Mesothelial cell of epicardium (in vitro differentiated cells): ENCODE data around the gene CACNA2D3. TPM values are rescaled to one million over a fixed set of nuclear protein-coding genes. Genes with fewer than 3 reads are reported as not detected.

Source experiments
- DNase-seq, 2 experiments: peaks; one replicate each; pipeline ENCODE4 v3.0.0; 2021; ENCODE audit warnings: low spot score in 2 of 2; ENCODE audit not compliant: unreplicated experiment in 2 of 2
- H3K27ac Mint-ChIP-seq: 2 replicates; pipeline ENCODE4 v1.8.0; 2021; ENCODE audit warnings: mixed read lengths
- H3K27me3 Mint-ChIP-seq: 2 replicates; pipeline ENCODE4 v1.8.0; 2021; ENCODE audit warnings: low read depth, mixed read lengths
- H3K36me3 Mint-ChIP-seq: 2 replicates; pipeline ENCODE4 v1.8.0; 2021; ENCODE audit warnings: mixed read lengths
- H3K4me1 Mint-ChIP-seq: 2 replicates; pipeline ENCODE4 v1.8.0; 2021; ENCODE audit warnings: mixed read lengths
- H3K4me3 Mint-ChIP-seq: 2 replicates; pipeline ENCODE4 v1.8.0; 2021; ENCODE audit warnings: mild to moderate bottlenecking, moderate library complexity, mixed read lengths
- H3K9me3 Mint-ChIP-seq: 2 replicates; pipeline ENCODE4 v1.8.0; 2021; ENCODE audit warnings: mixed read lengths
- total RNA-seq: library from RNA; stranded (reverse); gene quantifications from 3 replicates; pipeline ENCODE4 v1.2.1, GENCODE V29; 2021
- TF ChIP-seq, protein P1 (sequence below): fragments of 200-600 bp; sonication (generic); IDR thresholded peaks from one replicate; pipeline ENCODE4 v1.5.0; 2021; ENCODE audit warnings: antibody characterized with exemption; ENCODE audit not compliant: unreplicated experiment

The CACNA2D3 gene
- total RNA-seq, 1 donor from 2014 or later = 2.3 TPM

DNA sequence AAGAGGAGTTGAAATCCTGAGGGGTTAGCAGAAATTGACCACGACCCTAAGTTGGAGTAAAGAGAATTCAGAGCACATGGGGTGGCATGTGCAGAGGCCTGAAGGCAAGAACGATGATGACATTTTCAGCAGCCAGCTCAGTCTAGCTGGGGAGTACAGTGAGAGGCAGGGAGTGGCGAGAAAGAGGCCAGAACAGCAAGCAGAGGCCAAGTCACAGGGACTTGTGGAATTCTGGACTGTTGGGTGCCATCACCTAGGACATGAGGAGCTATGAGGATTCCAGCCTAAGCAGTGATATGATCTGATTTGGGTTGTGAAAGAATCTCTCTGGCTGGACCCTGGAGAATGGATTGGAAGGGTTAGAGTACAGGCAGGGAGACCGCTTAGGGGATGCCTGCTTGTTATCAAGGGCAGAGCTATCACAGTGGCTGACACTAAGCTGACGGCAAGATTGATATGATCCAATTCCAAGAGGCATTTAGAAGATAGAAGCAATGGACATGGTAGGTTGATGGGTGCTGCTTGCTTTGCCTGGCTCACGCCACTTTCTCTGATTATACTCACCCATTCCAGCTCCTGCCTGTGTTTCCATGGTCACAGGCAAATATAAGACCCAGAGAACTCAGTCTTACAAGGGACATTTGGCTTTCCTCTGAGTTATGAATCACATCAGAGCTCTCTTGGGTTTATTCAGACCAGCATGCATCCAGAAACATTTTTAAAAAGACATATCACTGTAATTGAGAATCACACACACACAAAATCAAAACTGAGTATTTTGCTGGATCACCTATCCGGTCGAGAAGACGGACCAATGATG, 739.1 kb downstream of the CACNA2D3 start:
- H3K4me3 Mint-ChIP-seq = no peak overlapping the region
- peaks cover 1% of the 10 kb centered on the region for H3K27me3 Mint-ChIP-seq
- no peak overlapping the region for H3K27ac Mint-ChIP-seq
- TF ChIP-seq, protein P1, sequence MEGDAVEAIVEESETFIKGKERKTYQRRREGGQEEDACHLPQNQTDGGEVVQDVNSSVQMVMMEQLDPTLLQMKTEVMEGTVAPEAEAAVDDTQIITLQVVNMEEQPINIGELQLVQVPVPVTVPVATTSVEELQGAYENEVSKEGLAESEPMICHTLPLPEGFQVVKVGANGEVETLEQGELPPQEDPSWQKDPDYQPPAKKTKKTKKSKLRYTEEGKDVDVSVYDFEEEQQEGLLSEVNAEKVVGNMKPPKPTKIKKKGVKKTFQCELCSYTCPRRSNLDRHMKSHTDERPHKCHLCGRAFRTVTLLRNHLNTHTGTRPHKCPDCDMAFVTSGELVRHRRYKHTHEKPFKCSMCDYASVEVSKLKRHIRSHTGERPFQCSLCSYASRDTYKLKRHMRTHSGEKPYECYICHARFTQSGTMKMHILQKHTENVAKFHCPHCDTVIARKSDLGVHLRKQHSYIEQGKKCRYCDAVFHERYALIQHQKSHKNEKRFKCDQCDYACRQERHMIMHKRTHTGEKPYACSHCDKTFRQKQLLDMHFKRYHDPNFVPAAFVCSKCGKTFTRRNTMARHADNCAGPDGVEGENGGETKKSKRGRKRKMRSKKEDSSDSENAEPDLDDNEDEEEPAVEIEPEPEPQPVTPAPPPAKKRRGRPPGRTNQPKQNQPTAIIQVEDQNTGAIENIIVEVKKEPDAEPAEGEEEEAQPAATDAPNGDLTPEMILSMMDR = no peak
- no peaks in the 10 kb centered on the region for H3K36me3 Mint-ChIP-seq
- DNase-seq = no peak
- H3K4me1 Mint-ChIP-seq = peaks cover 32% of the 10 kb centered on the region
- H3K9me3 Mint-ChIP-seq = no peaks in the 10 kb centered on the region

DNA sequence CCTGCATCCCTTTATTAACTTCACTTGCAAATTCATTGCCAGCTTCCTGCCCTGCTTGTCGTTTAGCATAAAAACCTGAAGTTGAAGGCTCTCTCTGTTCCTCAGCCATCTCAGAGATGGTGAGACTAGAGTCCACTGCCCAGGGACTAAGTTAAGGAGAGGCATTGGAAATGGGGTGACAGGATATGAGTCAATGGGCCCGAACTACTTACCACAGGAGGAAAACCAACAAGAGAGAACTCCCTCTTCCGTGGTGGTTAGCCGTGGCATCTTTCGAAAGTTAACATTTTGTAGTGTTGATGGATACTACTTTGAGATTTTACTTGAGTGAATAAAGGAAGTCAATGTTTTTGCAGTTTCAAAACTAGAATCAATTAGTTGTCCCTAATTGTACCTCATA, 740.2 kb downstream of the CACNA2D3 start:
- DNase-seq = no peak
- Mint-ChIP-seq H3K4me3 (no peak overlapping the region), H3K27me3 (no peaks in the 10 kb centered on the region), H3K4me1 (peaks cover 31% of the 10 kb centered on the region), H3K9me3 (no peaks in the 10 kb centered on the region), H3K36me3 (no peaks in the 10 kb centered on the region), H3K27ac (no peak overlapping the region)
- TF ChIP-seq, protein P1 = no peak

DNA sequence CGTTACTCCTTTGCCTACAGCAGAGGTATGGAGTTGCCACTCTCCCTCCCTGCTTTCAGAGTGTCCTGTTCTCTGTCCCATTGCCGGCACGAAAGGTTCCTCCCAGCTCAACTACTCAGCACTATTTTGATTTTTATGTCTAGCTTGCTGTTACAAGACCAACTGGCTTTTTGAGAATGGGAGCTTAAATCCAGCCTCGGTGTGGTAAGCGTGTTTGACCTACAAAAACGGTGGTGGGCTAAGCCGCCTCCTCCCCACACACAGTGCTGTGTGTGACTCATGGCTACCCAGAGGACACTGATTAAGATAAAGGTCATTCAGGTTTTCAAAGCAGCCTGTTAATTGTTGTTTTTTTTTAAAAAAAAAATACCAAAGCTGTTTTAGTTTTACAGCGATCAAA, 741.0 kb downstream of the CACNA2D3 start:
- Mint-ChIP-seq H3K27ac (no peak overlapping the region), H3K9me3 (no peaks in the 10 kb centered on the region), H3K4me3 (no peak overlapping the region), H3K36me3 (no peaks in the 10 kb centered on the region), H3K27me3 (no peaks in the 10 kb centered on the region), H3K4me1 (peaks cover 23% of the 10 kb centered on the region)
- no peak for DNase-seq
- TF ChIP-seq, protein P1 = no peak

DNA sequence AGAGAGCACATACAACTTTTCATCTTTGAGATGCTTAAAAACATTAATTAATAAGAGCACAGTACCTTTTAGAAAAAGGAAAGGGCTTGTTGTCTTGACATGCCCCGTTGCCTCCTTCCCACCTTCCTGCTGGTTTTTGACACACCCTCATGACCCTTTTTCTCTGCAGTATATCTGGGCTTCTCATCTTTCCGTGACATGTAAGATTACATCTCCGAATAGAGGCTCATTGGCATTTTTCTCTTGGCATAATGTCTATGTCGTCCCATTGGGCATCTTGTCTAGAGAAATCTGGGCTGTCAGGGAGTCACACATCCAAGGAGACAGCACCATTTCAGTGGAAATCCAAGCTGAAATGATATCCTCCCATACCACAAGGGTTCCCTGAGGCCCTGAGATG, 741.4 kb downstream of the CACNA2D3 start:
- TF ChIP-seq, protein P1 = no peak
- Mint-ChIP-seq H3K4me3 (no peak overlapping the region), H3K27me3 (no peaks in the 10 kb centered on the region), H3K27ac (no peak overlapping the region), H3K4me1 (peaks cover 19% of the 10 kb centered on the region), H3K36me3 (no peaks in the 10 kb centered on the region), H3K9me3 (no peaks in the 10 kb centered on the region)
- no peak for DNase-seq

DNA sequence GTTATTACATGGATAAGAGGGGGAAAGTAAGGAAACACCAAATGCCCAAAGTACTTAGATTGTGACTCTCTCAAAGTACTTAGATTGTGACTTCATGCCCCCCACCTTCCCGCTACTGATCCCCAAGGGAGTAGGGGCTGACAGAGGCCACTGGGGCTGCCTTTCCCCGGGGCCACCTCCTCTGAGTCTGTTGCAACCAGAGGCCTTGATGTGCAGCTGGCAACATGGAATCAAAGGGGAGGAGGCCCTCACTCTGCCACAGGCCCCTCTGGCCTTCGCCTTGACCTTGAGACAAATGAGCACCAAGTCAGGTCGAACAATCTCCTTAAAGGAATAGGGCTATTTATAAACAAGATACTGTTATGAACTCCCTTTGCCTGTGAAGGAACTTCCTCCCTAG, 743.0 kb downstream of the CACNA2D3 start:
- no peaks in the 10 kb centered on the region for H3K9me3 Mint-ChIP-seq
- TF ChIP-seq, protein P1 = no peak
- H3K27ac Mint-ChIP-seq = no peak overlapping the region
- H3K27me3 Mint-ChIP-seq = no peaks in the 10 kb centered on the region
- H3K36me3 Mint-ChIP-seq = no peaks in the 10 kb centered on the region
- no peak for DNase-seq
- H3K4me3 Mint-ChIP-seq = no peak overlapping the region
- peaks cover 15% of the 10 kb centered on the region for H3K4me1 Mint-ChIP-seq
